Measurements from ENCODE around the gene AOPEP.

DNA sequence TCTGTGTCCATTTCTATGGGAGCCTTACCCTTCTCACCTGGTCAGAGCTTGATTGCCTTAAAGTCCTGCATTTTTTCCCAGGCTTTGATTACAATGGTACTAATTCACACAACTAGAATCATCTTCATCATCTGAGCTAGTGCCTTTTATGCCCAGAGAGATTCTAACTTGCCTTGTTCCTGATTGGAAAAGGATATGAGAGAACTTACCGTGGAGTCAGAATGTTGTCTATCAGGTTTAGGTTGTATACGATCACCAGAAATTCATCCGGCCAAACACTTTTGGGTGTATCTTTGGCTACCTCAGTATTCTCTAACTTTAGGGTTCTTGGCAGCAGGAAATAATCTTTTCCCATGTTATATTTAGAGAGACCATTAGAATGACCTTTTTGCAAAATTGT is 71.7 kb downstream of the AOPEP start:
- no peak for TF ChIP-seq RBAK (tag by site-specific recombination; IDR thresholded peaks at IDR 0.05)
- TF ChIP-seq, protein P1, sequence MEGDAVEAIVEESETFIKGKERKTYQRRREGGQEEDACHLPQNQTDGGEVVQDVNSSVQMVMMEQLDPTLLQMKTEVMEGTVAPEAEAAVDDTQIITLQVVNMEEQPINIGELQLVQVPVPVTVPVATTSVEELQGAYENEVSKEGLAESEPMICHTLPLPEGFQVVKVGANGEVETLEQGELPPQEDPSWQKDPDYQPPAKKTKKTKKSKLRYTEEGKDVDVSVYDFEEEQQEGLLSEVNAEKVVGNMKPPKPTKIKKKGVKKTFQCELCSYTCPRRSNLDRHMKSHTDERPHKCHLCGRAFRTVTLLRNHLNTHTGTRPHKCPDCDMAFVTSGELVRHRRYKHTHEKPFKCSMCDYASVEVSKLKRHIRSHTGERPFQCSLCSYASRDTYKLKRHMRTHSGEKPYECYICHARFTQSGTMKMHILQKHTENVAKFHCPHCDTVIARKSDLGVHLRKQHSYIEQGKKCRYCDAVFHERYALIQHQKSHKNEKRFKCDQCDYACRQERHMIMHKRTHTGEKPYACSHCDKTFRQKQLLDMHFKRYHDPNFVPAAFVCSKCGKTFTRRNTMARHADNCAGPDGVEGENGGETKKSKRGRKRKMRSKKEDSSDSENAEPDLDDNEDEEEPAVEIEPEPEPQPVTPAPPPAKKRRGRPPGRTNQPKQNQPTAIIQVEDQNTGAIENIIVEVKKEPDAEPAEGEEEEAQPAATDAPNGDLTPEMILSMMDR (tag by site-specific recombination; IDR thresholded peaks at IDR 0.05), result no peak
- no peak for TF ChIP-seq ZNF223 (tag by site-specific recombination; IDR thresholded peaks at IDR 0.05)
- no peak for TF ChIP-seq ZNF2 (tag by site-specific recombination; IDR thresholded peaks at IDR 0.05)
- TF ChIP-seq TCF7L2 (IDR thresholded peaks at IDR 0.05; ENCODE audit: borderline replicate concordance, low read depth, low read length), result no peak
- TF ChIP-seq, protein P2, sequence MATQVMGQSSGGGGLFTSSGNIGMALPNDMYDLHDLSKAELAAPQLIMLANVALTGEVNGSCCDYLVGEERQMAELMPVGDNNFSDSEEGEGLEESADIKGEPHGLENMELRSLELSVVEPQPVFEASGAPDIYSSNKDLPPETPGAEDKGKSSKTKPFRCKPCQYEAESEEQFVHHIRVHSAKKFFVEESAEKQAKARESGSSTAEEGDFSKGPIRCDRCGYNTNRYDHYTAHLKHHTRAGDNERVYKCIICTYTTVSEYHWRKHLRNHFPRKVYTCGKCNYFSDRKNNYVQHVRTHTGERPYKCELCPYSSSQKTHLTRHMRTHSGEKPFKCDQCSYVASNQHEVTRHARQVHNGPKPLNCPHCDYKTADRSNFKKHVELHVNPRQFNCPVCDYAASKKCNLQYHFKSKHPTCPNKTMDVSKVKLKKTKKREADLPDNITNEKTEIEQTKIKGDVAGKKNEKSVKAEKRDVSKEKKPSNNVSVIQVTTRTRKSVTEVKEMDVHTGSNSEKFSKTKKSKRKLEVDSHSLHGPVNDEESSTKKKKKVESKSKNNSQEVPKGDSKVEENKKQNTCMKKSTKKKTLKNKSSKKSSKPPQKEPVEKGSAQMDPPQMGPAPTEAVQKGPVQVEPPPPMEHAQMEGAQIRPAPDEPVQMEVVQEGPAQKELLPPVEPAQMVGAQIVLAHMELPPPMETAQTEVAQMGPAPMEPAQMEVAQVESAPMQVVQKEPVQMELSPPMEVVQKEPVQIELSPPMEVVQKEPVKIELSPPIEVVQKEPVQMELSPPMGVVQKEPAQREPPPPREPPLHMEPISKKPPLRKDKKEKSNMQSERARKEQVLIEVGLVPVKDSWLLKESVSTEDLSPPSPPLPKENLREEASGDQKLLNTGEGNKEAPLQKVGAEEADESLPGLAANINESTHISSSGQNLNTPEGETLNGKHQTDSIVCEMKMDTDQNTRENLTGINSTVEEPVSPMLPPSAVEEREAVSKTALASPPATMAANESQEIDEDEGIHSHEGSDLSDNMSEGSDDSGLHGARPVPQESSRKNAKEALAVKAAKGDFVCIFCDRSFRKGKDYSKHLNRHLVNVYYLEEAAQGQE (tag by site-specific recombination; IDR thresholded peaks at IDR 0.05), result no peak
- no peak for TF ChIP-seq ZNF184 (tag by site-specific recombination; IDR thresholded peaks at IDR 0.05)
- no peak for TF ChIP-seq ZNF560 (tag by site-specific recombination; IDR thresholded peaks at IDR 0.05; ENCODE audit: borderline replicate concordance)

Measured in HEK293 (cell line).